Measurements from ENCODE around the gene CCNH.

CCNH gene

GRCh38 chr5:87403409-87403808, 9.3 kb downstream of the CCNH start:
- peaks cover 58% of the 10 kb centered on the region for H3K36me3 ChIP-seq
- DNase-seq: no peak
- no peaks in the 10 kb centered on the region for H3K9me3 ChIP-seq (ENCODE audit: severe bottlenecking)
- H3K27me3 ChIP-seq (ENCODE audit: insufficient read depth, low read depth, severe bottlenecking): no peaks in the 10 kb centered on the region
- no peak overlapping the region for H3K27ac ChIP-seq
- no peak overlapping the region for H3K4me3 ChIP-seq (ENCODE audit: low read depth, low read length)
- no peak for TF ChIP-seq CTCF (IDR thresholded peaks at IDR 0.05; ENCODE audit: low read depth, low read length)

- Histone ChIP-seq H3K36me3 (peaks cover 50% of the 10 kb centered on the region), H3K4me3 (ENCODE audit: low read depth, low read length) (no peak overlapping the region), H3K27ac (no peak overlapping the region), H3K27me3 (ENCODE audit: insufficient read depth, low read depth, severe bottlenecking) (no peaks in the 10 kb centered on the region), H3K9me3 (ENCODE audit: severe bottlenecking) (no peaks in the 10 kb centered on the region)
- DNase-seq: no peak
- no peak for TF ChIP-seq CTCF (IDR thresholded peaks at IDR 0.05; ENCODE audit: low read depth, low read length)
Measured at GRCh38 chr5:87401626-87402025, 11.1 kb downstream of the CCNH start.

- H3K27me3 ChIP-seq (ENCODE audit: insufficient read depth, low read depth, severe bottlenecking): no peaks in the 10 kb centered on the region
- TF ChIP-seq CTCF (IDR thresholded peaks at IDR 0.05; ENCODE audit: low read depth, low read length): 0 out of 2 replicates have a peak, but pooled peaks have one; percentile 21
- no peak overlapping the region for H3K4me3 ChIP-seq (ENCODE audit: low read depth, low read length)
- peaks cover 52% of the 10 kb centered on the region for H3K36me3 ChIP-seq
- H3K9me3 ChIP-seq (ENCODE audit: severe bottlenecking): no peaks in the 10 kb centered on the region
- H3K27ac ChIP-seq: no peak overlapping the region
- DNase-seq: no peak
Measured at GRCh38 chr5:87400305-87400899, 12.3 kb downstream of the CCNH start.

GRCh38 chr5:87399720-87400119, 13.0 kb downstream of the CCNH start:
- H3K4me3 ChIP-seq (ENCODE audit: low read depth, low read length): no peak overlapping the region
- no peak for TF ChIP-seq CTCF (IDR thresholded peaks at IDR 0.05; ENCODE audit: low read depth, low read length)
- DNase-seq: no peak
- H3K27me3 ChIP-seq (ENCODE audit: insufficient read depth, low read depth, severe bottlenecking): no peaks in the 10 kb centered on the region
- H3K36me3 ChIP-seq: peaks cover 59% of the 10 kb centered on the region
- no peaks in the 10 kb centered on the region for H3K9me3 ChIP-seq (ENCODE audit: severe bottlenecking)
- H3K27ac ChIP-seq: no peak overlapping the region

- Histone ChIP-seq H3K27me3 (ENCODE audit: insufficient read depth, low read depth, severe bottlenecking) (no peaks in the 10 kb centered on the region), H3K4me3 (ENCODE audit: low read depth, low read length) (no peak overlapping the region), H3K27ac (no peak overlapping the region), H3K9me3 (ENCODE audit: severe bottlenecking) (no peaks in the 10 kb centered on the region), H3K36me3 (peaks cover 64% of the 10 kb centered on the region)
- DNase-seq: peak; percentile 14
- no peak for TF ChIP-seq CTCF (IDR thresholded peaks at IDR 0.05; ENCODE audit: low read depth, low read length)
Measured at GRCh38 chr5:87398981-87399614, 13.6 kb downstream of the CCNH start.

Data from WERI-Rb-1 (cell line).